Muscle of arm (tissue), 12 donors: ENCODE measurements around the gene PSMD12. TPM values are rescaled to one million over a fixed set of nuclear protein-coding genes. Genes with fewer than 3 reads are reported as not detected.
"Not testable (repeated sequence)": the region's sequence is repeated elsewhere in the genome, so short reads cannot be mapped to it uniquely, and the experiment has no call there.

Experiments
- DNase-seq: peaks from one replicate; pipeline ENCODE4 v3.0.0-alpha.2; 2013
- polyA plus RNA-seq, 12 donors: library from polyadenylated mRNA; unstranded; fragments of 120-200 nt; gene quantifications; one replicate each; pipeline ENCODE4 v1.2.1, GENCODE V29; 2013; ENCODE audit not compliant: insufficient read length in 12 of 12

PSMD12 gene
- polyA plus RNA-seq, 12 donors, result 30.1 to 47.5 (median 38.3) TPM; not detected in 1

DNA sequence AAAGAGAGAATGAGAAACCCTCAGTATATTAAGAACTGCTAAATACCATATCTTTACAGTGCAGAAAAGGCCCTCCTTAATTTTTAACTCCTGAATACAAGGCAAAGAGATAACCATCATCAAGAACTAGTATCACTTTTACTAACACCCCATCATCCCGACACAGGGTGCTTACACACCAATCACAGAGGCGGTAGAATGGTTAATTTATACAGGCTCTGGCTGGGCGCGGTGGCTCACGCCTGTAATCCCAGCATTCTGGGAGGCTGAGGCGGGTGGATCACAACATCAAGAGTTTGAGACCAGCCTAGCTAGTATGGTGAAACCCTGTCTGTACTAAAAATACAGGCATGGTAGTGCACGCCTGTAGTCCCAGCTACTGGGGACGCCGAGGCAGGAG lies 4.2 kb downstream of the PSMD12 start:
- DNase-seq, result no peak

DNA sequence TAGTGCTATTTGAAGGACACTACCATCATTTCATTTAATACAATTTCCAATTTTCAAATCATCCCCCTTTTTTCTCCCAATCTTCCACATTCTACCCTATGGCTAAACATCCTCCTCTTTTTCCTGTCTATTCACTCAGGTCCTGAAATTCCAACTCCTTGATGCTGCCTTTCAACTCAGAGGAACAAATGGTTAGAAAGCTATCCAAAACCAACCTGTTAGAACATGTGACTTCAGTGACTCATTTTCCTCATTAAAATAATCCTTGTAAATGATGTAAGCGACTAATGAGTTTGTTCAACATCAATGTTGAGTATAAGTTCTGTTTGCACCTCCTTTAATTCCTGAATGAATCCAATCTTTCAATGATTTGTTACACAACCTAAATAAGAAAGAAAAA lies 5.5 kb downstream of the PSMD12 start:
- DNase-seq, result no peak

GRCh38 chr17:67359960-67360791 lies 6.2 kb downstream of the PSMD12 start:
- no peak for DNase-seq

- no peak for DNase-seq
Measured at GRCh38 chr17:67358612-67359011, 7.8 kb downstream of the PSMD12 start.

GRCh38 chr17:67353929-67354574 lies 12.3 kb downstream of the PSMD12 start:
- DNase-seq, result no peak

- DNase-seq, result no peak
Measured at GRCh38 chr17:67353161-67353560, 13.2 kb downstream of the PSMD12 start.

GRCh38 chr17:67349420-67349819 lies 17.0 kb downstream of the PSMD12 start:
- no peak for DNase-seq

DNA sequence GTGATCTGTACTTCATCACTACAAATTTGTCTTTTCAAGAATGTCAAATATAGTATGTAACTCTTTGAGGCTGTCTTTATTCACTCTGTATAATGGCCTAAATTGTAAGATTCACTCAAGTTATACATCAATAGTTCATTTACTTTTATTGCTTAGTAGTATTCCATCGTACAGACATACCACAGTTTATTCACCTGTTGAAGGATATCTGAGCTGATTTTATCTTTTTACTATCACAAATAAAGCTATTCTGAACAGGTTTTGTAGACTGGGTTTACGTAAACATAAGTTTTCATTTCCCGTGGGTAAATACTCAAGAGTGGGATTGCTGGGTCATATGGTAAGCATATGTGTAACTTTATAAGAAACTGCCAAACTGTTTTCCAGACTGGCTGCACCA lies 18.6 kb downstream of the PSMD12 start:
- DNase-seq, result no peak

DNA sequence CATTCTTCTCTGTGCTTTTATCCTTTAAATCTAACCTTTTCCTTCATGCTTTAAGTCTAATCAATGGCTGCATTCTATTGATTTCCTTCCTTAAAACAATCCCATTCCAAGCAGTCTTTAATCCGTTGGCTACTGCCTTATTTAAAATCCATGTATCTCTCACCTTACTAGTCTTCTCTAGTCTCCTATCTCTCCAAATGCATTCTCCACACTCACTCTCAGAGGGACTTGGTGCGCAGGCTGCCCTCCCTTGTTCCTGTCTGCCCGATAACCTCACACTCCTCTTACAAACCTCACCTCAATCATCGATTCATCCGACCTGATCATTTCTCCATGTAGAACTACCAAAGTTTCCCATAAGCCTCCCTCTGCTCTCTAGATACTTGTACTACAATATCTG lies 23.1 kb downstream of the PSMD12 start:
- DNase-seq, result no peak

- not testable (repeated sequence) for DNase-seq
Measured at GRCh38 chr17:67338353-67338752, 28.0 kb downstream of the PSMD12 start.

DNA sequence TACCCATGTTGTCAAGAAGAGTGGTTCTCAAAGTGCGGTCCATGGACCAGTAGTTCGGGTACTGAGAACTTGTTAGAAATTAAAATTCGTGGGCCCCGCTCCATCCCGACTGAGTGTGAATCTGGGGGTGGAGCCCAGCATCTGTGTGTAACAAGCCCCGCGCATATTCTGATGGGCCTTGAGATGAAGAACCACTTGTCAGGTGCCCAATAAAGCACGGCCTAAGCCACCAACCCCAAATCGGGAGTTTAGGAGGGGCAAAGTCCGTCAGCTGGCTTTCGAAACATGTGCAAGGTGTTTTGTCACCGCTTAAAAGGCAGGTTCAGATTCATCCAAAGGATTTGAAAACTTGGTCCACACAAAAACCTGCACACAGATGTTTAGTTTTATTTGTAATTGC lies 29.5 kb downstream of the PSMD12 start:
- no peak for DNase-seq

- no peak for DNase-seq
Measured at GRCh38 chr17:67335245-67335835, 31.0 kb downstream of the PSMD12 start.

DNA sequence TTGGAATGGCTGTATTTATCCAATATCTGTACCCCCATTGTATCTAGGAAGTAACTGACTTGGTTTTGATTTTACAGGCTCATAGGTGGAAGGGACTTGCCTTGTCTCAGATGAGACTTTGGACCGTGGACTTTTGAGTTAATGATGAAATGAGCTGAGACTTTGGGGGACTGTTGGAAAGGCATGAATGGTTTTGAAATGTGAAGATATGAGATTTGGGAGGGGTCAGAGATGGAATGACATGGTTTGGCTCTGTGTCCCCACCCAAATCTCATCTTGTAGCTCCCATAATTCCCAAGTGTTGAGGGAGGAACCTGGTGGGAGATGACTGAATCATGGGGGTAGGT lies 34.2 kb downstream of the PSMD12 start:
- DNase-seq, result not testable (repeated sequence)

DNA sequence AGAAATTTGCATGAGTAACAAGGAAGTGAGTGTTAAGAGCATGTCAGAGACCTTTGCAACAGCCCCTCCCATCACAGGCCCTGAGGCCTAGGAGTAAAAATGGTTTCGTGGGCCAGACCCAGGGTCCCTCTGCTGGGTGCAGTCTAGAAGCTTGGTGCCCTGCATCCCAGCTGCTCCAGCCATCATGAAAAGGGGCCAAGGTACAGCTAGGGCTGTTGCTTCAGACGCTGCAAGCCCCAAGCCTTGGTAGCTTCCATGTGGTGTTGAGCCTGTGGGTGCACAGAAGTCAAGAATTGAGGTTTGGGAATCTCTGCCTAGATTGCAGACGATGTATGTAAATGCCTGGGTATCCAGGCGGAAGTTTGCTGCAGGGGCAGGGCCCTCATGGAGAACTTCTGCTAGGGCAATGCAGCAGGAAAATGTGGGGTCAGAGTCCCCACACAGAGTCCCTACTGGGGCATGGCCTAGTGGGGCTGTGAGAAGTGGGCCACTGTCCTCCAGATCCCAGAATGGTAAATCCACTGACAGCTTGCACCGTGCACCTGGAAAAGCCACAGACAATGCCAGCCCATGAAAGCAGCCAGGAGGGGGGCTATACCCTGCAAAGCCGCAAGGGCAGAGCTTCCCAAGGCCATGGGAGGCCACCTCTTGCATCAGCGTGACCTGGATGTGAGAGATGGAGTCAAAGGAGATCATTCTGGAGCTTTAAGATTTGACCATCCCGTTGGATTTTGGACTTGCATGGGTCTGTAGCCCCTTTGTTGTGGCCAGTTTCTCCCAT lies 34.8 kb downstream of the PSMD12 start:
- DNase-seq, result not testable (repeated sequence)

- no peak for DNase-seq
Measured at GRCh38 chr17:67328026-67328425, 38.4 kb downstream of the PSMD12 start.

GRCh38 chr17:67326959-67327745 lies 39.2 kb downstream of the PSMD12 start:
- not testable (repeated sequence) for DNase-seq

- DNase-seq, result no peak
Measured at GRCh38 chr17:67326440-67326839, 39.9 kb downstream of the PSMD12 start.

- DNase-seq, result no peak
Measured at GRCh38 chr17:67324330-67324729, 42.0 kb downstream of the PSMD12 start.

DNA sequence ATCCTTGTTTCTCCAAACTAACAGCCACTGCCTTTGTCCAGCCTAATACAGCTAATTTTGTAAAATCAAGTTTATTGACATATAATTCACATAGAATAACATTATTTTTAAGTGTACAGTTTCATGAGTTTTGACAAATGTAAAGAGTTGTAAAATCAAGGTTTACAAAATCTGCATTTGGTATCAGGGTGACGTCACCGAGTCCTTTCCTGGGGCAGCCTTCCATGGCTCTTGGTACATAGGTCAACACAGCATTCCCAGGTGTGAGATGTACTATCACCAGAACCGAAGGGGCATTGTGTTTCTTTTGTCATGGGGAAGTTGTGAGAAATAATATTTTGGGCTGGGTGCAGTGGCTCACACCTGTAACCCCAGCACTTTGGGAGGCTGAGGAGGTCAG lies 42.9 kb downstream of the PSMD12 start:
- DNase-seq, result no peak

DNA sequence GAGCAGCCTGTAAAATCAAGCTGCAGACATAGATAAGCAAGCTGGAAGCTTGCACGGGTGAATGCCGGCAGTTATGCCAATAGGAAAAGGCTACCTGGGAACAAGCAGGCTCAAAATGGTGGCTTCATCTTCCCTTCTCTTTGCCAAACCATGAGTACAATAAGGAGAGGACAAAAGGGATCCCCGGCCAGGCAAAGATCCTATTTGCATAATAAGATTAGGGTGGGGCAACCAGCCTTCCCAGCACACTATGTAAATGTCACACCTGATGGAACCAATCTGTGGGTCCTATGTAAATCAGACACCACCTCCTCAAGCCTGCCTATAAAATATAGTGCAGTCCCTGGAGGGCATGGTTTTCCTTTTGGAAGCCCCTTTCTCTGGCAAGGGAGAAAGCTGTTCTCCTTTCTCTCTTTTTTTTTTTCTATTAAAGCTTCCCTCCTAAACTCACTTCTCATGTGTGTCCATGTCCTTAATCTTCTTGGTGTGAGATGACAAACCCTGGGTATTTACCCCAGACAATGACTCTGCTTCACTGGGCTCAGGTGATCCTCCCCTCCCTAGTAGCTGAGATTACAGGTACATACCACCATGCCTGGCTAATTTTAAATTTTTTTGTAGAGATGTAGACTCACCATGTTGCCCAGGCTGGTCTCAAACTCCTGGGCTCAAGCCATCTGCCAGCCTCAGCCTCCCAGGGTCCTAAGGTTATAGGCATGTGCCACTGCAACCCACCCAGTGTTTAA lies 44.2 kb downstream of the PSMD12 start:
- no peak for DNase-seq

GRCh38 chr17:67321486-67321885 lies 44.9 kb downstream of the PSMD12 start:
- not testable (repeated sequence) for DNase-seq
